HPDE6-E6E7 (cell line): ENCODE results near the gene SNHG17.
"Not testable (repeated sequence)": the region's sequence is repeated elsewhere in the genome, so short reads cannot be mapped to it uniquely, and the experiment has no call there.

Experiments
- DNase-seq: peaks from one replicate; pipeline ENCODE4 v3.0.0; 2011; ENCODE audit warnings: missing footprints; ENCODE audit errors: extremely low spot score

The SNHG17 gene

GRCh38 chr20:38434770-38435554, at the start of gene SNHG17:
Gene SNHG17 (minus strand): TSS chr20:38435328.
- peak; percentile 90 for DNase-seq

GRCh38 chr20:38479596-38479995, 44.5 kb upstream of the SNHG17 start:
- no peak for DNase-seq

GRCh38 chr20:38477747-38478146, 42.6 kb upstream of the SNHG17 start:
- no peak for DNase-seq

GRCh38 chr20:38473367-38473795, 38.3 kb upstream of the SNHG17 start:
- no peak for DNase-seq

- peak; percentile 100 for DNase-seq
Measured at GRCh38 chr20:38472513-38473366, 37.6 kb upstream of the SNHG17 start, which contains the start of gene RALGAPB. Gene RALGAPB (plus strand): TSS chr20:38472843. CDS start chr20:38488433, 15,590 bp downstream.

GRCh38 chr20:38471987-38472512, 36.9 kb upstream of the SNHG17 start:
- DNase-seq = no peak

GRCh38 chr20:38471245-38471644, 36.1 kb upstream of the SNHG17 start:
- no peak for DNase-seq

GRCh38 chr20:38466983-38467382, 31.9 kb upstream of the SNHG17 start:
- DNase-seq = no peak

GRCh38 chr20:38466171-38466570, 31.0 kb upstream of the SNHG17 start:
- DNase-seq = no peak

- DNase-seq = not testable (repeated sequence)
Measured at GRCh38 chr20:38461569-38461968, 26.4 kb upstream of the SNHG17 start.

GRCh38 chr20:38461167-38461566, 26.0 kb upstream of the SNHG17 start:
- DNase-seq = not testable (repeated sequence)

- DNase-seq = not testable (repeated sequence)
Measured at GRCh38 chr20:38460631-38461030, 25.5 kb upstream of the SNHG17 start.

GRCh38 chr20:38460040-38460623, 25.0 kb upstream of the SNHG17 start:
- DNase-seq = peak; percentile 97

- DNase-seq = no peak
Measured at GRCh38 chr20:38458314-38458713, 23.2 kb upstream of the SNHG17 start.

GRCh38 chr20:38454556-38455473, 19.7 kb upstream of the SNHG17 start:
- DNase-seq = no peak

- no peak for DNase-seq
Measured at GRCh38 chr20:38453941-38454340, 18.8 kb upstream of the SNHG17 start.

GRCh38 chr20:38452880-38453624, 17.9 kb upstream of the SNHG17 start:
- DNase-seq = peak; percentile 93

- DNase-seq = no peak
Measured at GRCh38 chr20:38450412-38450975, 15.4 kb upstream of the SNHG17 start.

- DNase-seq = no peak
Measured at GRCh38 chr20:38449046-38449445, 13.9 kb upstream of the SNHG17 start.
